Breast epithelium (tissue), 4 donors: ENCODE data around the gene SPART. TPM values are rescaled to one million over a fixed set of nuclear protein-coding genes. Genes with fewer than 3 reads are reported as not detected.
"Not testable (repeated sequence)": the region's sequence is repeated elsewhere in the genome, so short reads cannot be mapped to it uniquely, and the experiment has no call there.

Source experiments
- DNase-seq, 2 donors: peaks; one replicate each; pipeline ENCODE4 v3.0.0-alpha.2; 2019; ENCODE audit warnings: low spot score in 2 of 2
- H3K27ac ChIP-seq, 2 donors: fragments of 200-600 bp; sonication (generic) in 1 of 2; one replicate each; pipeline ENCODE4 v1.5.1; 2016 to 2019; ENCODE audit warnings: mild to moderate bottlenecking in 1 of 2
- H3K27me3 ChIP-seq, 2 donors: fragments of 200-600 bp; sonication (generic) in 1 of 2; one replicate each; pipeline versions ENCODE4 v1.5.1 to v1.6.0; 2017 to 2019; ENCODE audit warnings: control low read depth in 1 of 2, mild to moderate bottlenecking in 1 of 2
- H3K36me3 ChIP-seq: fragments of 200-600 bp; one replicate; pipeline ENCODE4 v1.5.1; 2019
- H3K4me1 ChIP-seq, 2 donors: fragments of 200-600 bp; sonication (generic); one replicate each; pipeline ENCODE4 v1.5.1; 2016 to 2019; ENCODE audit warnings: control low read depth in 1 of 2
- H3K4me3 ChIP-seq, 3 donors: fragments of 200-600 bp; sonication (generic); 1 replicate in 2 of 3; 2 replicates in 1 of 3; pipeline ENCODE4 v1.5.1; 2016 to 2019; ENCODE audit warnings: mild to moderate bottlenecking in 3 of 3, moderate library complexity in 2 of 3
- H3K9me3 ChIP-seq, 2 donors: fragments of 200-600 bp; sonication (generic) in 1 of 2; one replicate each; pipeline ENCODE4 v1.5.1; 2016 to 2019; ENCODE audit warnings: control low read depth in 1 of 2
- CTCF ChIP-seq, 3 donors: fragments of 450-650 bp; IDR thresholded peaks; one replicate each; pipeline ENCODE4 v1.5.1; 2016 to 2017; ENCODE audit warnings: antibody characterized with exemption in 3 of 3, mild to moderate bottlenecking in 3 of 3, moderate library complexity in 3 of 3
- POLR2A ChIP-seq: fragments of 450-650 bp; IDR thresholded peaks from one replicate; pipeline ENCODE4 v1.6.1; 2016; ENCODE audit warnings: antibody characterized with exemption, mild to moderate bottlenecking, moderate library complexity
- POLR2AphosphoS5 ChIP-seq, 3 donors: sonication (generic); formaldehyde crosslinking; IDR thresholded peaks; one replicate each; pipeline ENCODE4 v1.6.1; 2017; ENCODE audit warnings: antibody characterized with exemption in 3 of 3
- intact Hi-C: fragments of 100-400 bp; cut with DNase I; formaldehyde crosslinking; loops from one replicate; pipeline ENCODE4 v1.15.1; 2023; ENCODE audit warnings: low total_unique reads
- total RNA-seq, 3 donors: library from RNA; depleted of rRNA; stranded (reverse); fragments of >200 nt; gene quantifications; one replicate each; pipeline ENCODE4 v1.1.0, GENCODE V29; 2016

SPART gene
- total RNA-seq, 3 donors from 2014 or later, result 79.6 to 111 (median 105) TPM

- Histone ChIP-seq H3K27me3 (no peaks in the 10 kb centered on the region), H3K36me3 (no peaks in the 10 kb centered on the region), H3K4me1 (no peaks in the 10 kb centered on the region), H3K27ac (no peak overlapping the region), H3K4me3 (no peak overlapping the region), H3K9me3 (no peaks in the 10 kb centered on the region)
- intact Hi-C loops, result loop anchor here (5.0 kb wide), 1 partner anchor 488 kb away; the partner anchor contains the start of gene RFXAP
- DNase-seq, result no peak
- no peak for TF ChIP-seq POLR2A
- TF ChIP-seq CTCF (IDR thresholded peaks at IDR 0.05), result no peak
Measured at GRCh38 chr13:36329361-36329760, 16.8 kb downstream of the SPART start.

GRCh38 chr13:36328821-36329220 lies 17.4 kb downstream of the SPART start:
- Histone ChIP-seq H3K27me3 (no peaks in the 10 kb centered on the region), H3K27ac (no peak overlapping the region), H3K36me3 (no peaks in the 10 kb centered on the region), H3K4me1 (no peaks in the 10 kb centered on the region), H3K9me3 (no peaks in the 10 kb centered on the region), H3K4me3 (no peak overlapping the region)
- TF ChIP-seq POLR2AphosphoS5 (IDR thresholded peaks at IDR 0.05) (no peak), POLR2A (no peak), CTCF (IDR thresholded peaks at IDR 0.05) (no peak)
- no peak for DNase-seq
- intact Hi-C loops, result loop anchor here (5.0 kb wide), 1 partner anchor 488 kb away; the partner anchor contains the start of gene RFXAP

GRCh38 chr13:36325912-36326311 lies 20.3 kb downstream of the SPART start:
- intact Hi-C loops, result loop anchor here (5.0 kb wide), 1 partner anchor 491 kb away; the partner anchor contains the start of gene RFXAP
- Histone ChIP-seq H3K27ac (no peak overlapping the region), H3K9me3 (no peaks in the 10 kb centered on the region), H3K4me3 (no peak overlapping the region), H3K27me3 (no peaks in the 10 kb centered on the region), H3K36me3 (no peaks in the 10 kb centered on the region), H3K4me1 (no peaks in the 10 kb centered on the region)
- no peak for DNase-seq
- no peak for TF ChIP-seq CTCF (IDR thresholded peaks at IDR 0.05)
- no peak for TF ChIP-seq POLR2AphosphoS5 (IDR thresholded peaks at IDR 0.05)
- no peak for TF ChIP-seq POLR2A

- not testable (repeated sequence) for DNase-seq, H3K27ac ChIP-seq
Measured at GRCh38 chr13:36324881-36325280, 21.3 kb downstream of the SPART start.

GRCh38 chr13:36323951-36324566 lies 22.1 kb downstream of the SPART start:
- DNase-seq, result no peak
- Histone ChIP-seq H3K27me3 (no peaks in the 10 kb centered on the region), H3K4me3 (no peak overlapping the region), H3K36me3 (no peaks in the 10 kb centered on the region), H3K27ac (no peak overlapping the region), H3K4me1 (no peaks in the 10 kb centered on the region), H3K9me3 (no peaks in the 10 kb centered on the region)
- intact Hi-C loops, result no loop called here
- no peak for TF ChIP-seq POLR2A
- no peak for TF ChIP-seq CTCF (IDR thresholded peaks at IDR 0.05)
- TF ChIP-seq POLR2AphosphoS5 (IDR thresholded peaks at IDR 0.05), result no peak

More at GRCh38 chr13:36324881-36325280, 21.3 kb downstream of the SPART start:
- not testable (repeated sequence) for H3K4me1 ChIP-seq, H3K4me3 ChIP-seq, H3K36me3 ChIP-seq, H3K9me3 ChIP-seq, H3K27me3 ChIP-seq
- intact Hi-C loops, result loop anchor here (5.0 kb wide), 1 partner anchor 492 kb away; the partner anchor contains the start of gene RFXAP
